H9 (cell line): ENCODE results near the gene KCNMB2. TPM values are rescaled to one million over a fixed set of nuclear protein-coding genes. Genes with fewer than 3 reads are reported as not detected.

Source experiments
- DNase-seq: peaks from one replicate; pipeline ENCODE4 v3.0.0-alpha.2; 2017
- H2AFZ ChIP-seq: one replicate; pipeline ENCODE4 v1.6.1; 2013; ENCODE audit warnings: mild to moderate bottlenecking, low read length, control low read depth, moderate library complexity
- H2AK5ac ChIP-seq: 2 replicates; pipeline ENCODE4 v1.6.1; 2013; ENCODE audit warnings: low read length, control low read depth, mixed read lengths; ENCODE audit not compliant: insufficient read length
- H2BK120ac ChIP-seq: one replicate; pipeline ENCODE4 v1.6.1; 2013; ENCODE audit warnings: low read depth, mild to moderate bottlenecking, low read length, control low read depth, inconsistent platforms; ENCODE audit not compliant: poor library complexity, severe bottlenecking
- H2BK12ac ChIP-seq: 2 replicates; pipeline ENCODE4 v1.6.1; 2013; ENCODE audit warnings: low read length, control low read depth, mixed read lengths, low read depth; ENCODE audit not compliant: insufficient read length
- H2BK15ac ChIP-seq: 2 replicates; pipeline ENCODE4 v1.6.1; 2013; ENCODE audit warnings: low read depth, low read length, control low read depth
- H2BK20ac ChIP-seq: one replicate; pipeline ENCODE4 v1.6.1; 2013; ENCODE audit warnings: low read depth, mild to moderate bottlenecking, low read length, control low read depth, inconsistent platforms; ENCODE audit not compliant: poor library complexity, severe bottlenecking
- H2BK5ac ChIP-seq: 2 replicates; pipeline ENCODE4 v1.6.1; 2013; ENCODE audit warnings: low read length, control low read depth, mixed read lengths; ENCODE audit not compliant: insufficient read length
- H3K14ac ChIP-seq: 2 replicates; pipeline ENCODE4 v1.6.1; 2013; ENCODE audit warnings: low read length, control low read depth; ENCODE audit not compliant: insufficient read depth
- H3K18ac ChIP-seq: 2 replicates; pipeline ENCODE4 v1.6.1; 2013; ENCODE audit warnings: low read depth, mild to moderate bottlenecking, mixed read lengths, low read length, control low read depth; ENCODE audit not compliant: insufficient read length
- H3K23ac ChIP-seq: 2 replicates; pipeline ENCODE4 v1.6.1; 2013; ENCODE audit warnings: low read length, control low read depth, mixed read lengths, low read depth; ENCODE audit not compliant: insufficient read length
- H3K23me2 ChIP-seq: 2 replicates; pipeline ENCODE4 v1.6.1; 2013; ENCODE audit warnings: low read depth, mild to moderate bottlenecking, mixed read lengths, low read length, control low read depth; ENCODE audit not compliant: insufficient read length, poor library complexity, severe bottlenecking
- H3K27ac ChIP-seq: 2 replicates; pipeline ENCODE4 v1.5.1; 2013; ENCODE audit warnings: low read length, control low read depth, mixed read lengths, low read depth; ENCODE audit not compliant: insufficient read length
- H3K27me3 ChIP-seq: 2 replicates; pipeline ENCODE4 v1.6.1; 2013; ENCODE audit warnings: low read length, control low read depth, inconsistent platforms; ENCODE audit not compliant: insufficient read depth
- H3K4ac ChIP-seq: 2 replicates; pipeline ENCODE4 v1.6.1; 2013; ENCODE audit warnings: low read depth, mild to moderate bottlenecking, control low read depth, inconsistent platforms, low read length, moderate library complexity
- H3K4me1 ChIP-seq: 2 replicates; pipeline ENCODE4 v1.6.1; 2013; ENCODE audit warnings: low read length, control low read depth, inconsistent platforms; ENCODE audit not compliant: insufficient read depth
- H3K4me2 ChIP-seq: 2 replicates; pipeline ENCODE4 v1.6.1; 2013; ENCODE audit warnings: low read length, control low read depth, mixed read lengths; ENCODE audit not compliant: insufficient read length, insufficient read depth
- H3K56ac ChIP-seq: 2 replicates; pipeline ENCODE4 v1.6.1; 2013; ENCODE audit warnings: low read depth, mild to moderate bottlenecking, mixed read lengths, low read length, control low read depth; ENCODE audit not compliant: insufficient read length
- H3K79me1 ChIP-seq: 2 replicates; pipeline ENCODE4 v1.6.1; 2013; ENCODE audit warnings: low read depth, mild to moderate bottlenecking, moderate library complexity, low read length, control low read depth, inconsistent platforms; ENCODE audit not compliant: insufficient read depth, poor library complexity, severe bottlenecking
- H3K79me2 ChIP-seq: 2 replicates; pipeline ENCODE4 v1.6.1; 2013; ENCODE audit warnings: low read length, control low read depth, inconsistent platforms; ENCODE audit not compliant: insufficient read depth
- H3K9ac ChIP-seq: 2 replicates; pipeline ENCODE4 v1.6.1; 2013; ENCODE audit warnings: low read length, control low read depth, mixed read lengths; ENCODE audit not compliant: insufficient read length; ENCODE audit errors: extremely low read depth
- H3K9me3 ChIP-seq: one replicate; pipeline ENCODE4 v1.6.1; 2013; ENCODE audit warnings: low read depth, low read length, inconsistent platforms; ENCODE audit not compliant: control insufficient read depth
- H3T11ph ChIP-seq: one replicate; pipeline ENCODE4 v1.6.1; 2013; ENCODE audit warnings: mild to moderate bottlenecking, low read length, control low read depth, inconsistent platforms
- H4K20me1 ChIP-seq: one replicate; pipeline ENCODE4 v1.6.1; 2013; ENCODE audit not compliant: control insufficient read depth, insufficient read length, insufficient read depth
- H4K5ac ChIP-seq: 2 replicates; pipeline ENCODE4 v1.6.1; 2013; ENCODE audit warnings: low read depth, mild to moderate bottlenecking, mixed read lengths, low read length, control low read depth; ENCODE audit not compliant: insufficient read length
- H4K8ac ChIP-seq: replicated peaks from 2 replicates; pipeline ENCODE4 v1.6.1; 2013; ENCODE audit warnings: low read length, control low read depth, mixed read lengths, low read depth; ENCODE audit not compliant: insufficient read length
- H4K91ac ChIP-seq: 2 replicates; pipeline ENCODE4 v1.6.1; 2013; ENCODE audit warnings: low read depth, mild to moderate bottlenecking, moderate library complexity, mixed read lengths, low read length, control low read depth; ENCODE audit not compliant: insufficient read length
- H3K27ac Mint-ChIP-seq, 3 experiments: 2 replicates in 2 of 3; 3 replicates in 1 of 3; pipeline ENCODE4 v1.8.0; 2020 to 2021; ENCODE audit warnings: mixed read lengths in 3 of 3, mild to moderate bottlenecking in 1 of 3, moderate library complexity in 1 of 3
- H3K27me3 Mint-ChIP-seq: 2 replicates; pipeline ENCODE4 v1.8.0; 2021; ENCODE audit warnings: low read depth, mild to moderate bottlenecking, moderate library complexity, mixed read lengths
- H3K36me3 Mint-ChIP-seq, 3 experiments: 2 replicates in 2 of 3; 3 replicates in 1 of 3; pipeline ENCODE4 v1.8.0; 2020 to 2021; ENCODE audit warnings: low read depth in 3 of 3, mixed read lengths in 3 of 3; ENCODE audit not compliant: insufficient read depth in 1 of 3
- H3K4me1 Mint-ChIP-seq, 2 experiments: 2 replicates each; pipeline ENCODE4 v1.8.0; 2020; ENCODE audit warnings: mixed read lengths in 2 of 2
- H3K4me3 Mint-ChIP-seq, 2 experiments: 2 replicates in 1 of 2; 3 replicates in 1 of 2; pipeline ENCODE4 v1.8.0; 2020 to 2021; ENCODE audit warnings: mild to moderate bottlenecking in 2 of 2, mixed read lengths in 2 of 2, moderate library complexity in 1 of 2
- H3K9me3 Mint-ChIP-seq, 2 experiments: 2 replicates in 1 of 2; 3 replicates in 1 of 2; pipeline ENCODE4 v1.8.0; 2020; ENCODE audit warnings: mild to moderate bottlenecking in 2 of 2, mixed read lengths in 2 of 2, moderate library complexity in 1 of 2
- CTCF ChIP-seq: fragments of 200-600 bp; sonication (generic); conservative IDR thresholded peaks from 3 replicates; pipeline ENCODE4 v1.8.0; 2021; ENCODE audit warnings: antibody characterized with exemption, mild to moderate bottlenecking
- WGBS: extraction: QIAGEN DNeasy Blood & Tissue Kit; methylation state at CpG from one replicate; pipeline ENCODE4 v1.1.7; 2013; ENCODE audit warnings: missing lambda C conversion rate, low lambda C conversion rate, mixed read lengths; ENCODE audit not compliant: insufficient read length; ENCODE audit errors: extremely low coverage; 5-methylcytosine and 5-hydroxymethylcytosine counted together
- total RNA-seq: library from RNA; stranded (reverse); gene quantifications from 2 replicates; pipeline ENCODE4 v1.2.1, GENCODE V29; 2021

Gene KCNMB2
- total RNA-seq, 1 experiment from 2014 or later: not detected

GRCh38 chr3:178771511-178771910 lies 235.3 kb downstream of the KCNMB2 start:
- Histone ChIP-seq H4K8ac (no peak overlapping the region), H2BK5ac (no peak overlapping the region), H2BK120ac (no peak overlapping the region), H2BK15ac (no peak overlapping the region), H4K5ac (no peak overlapping the region), H3K79me1 (no peaks in the 10 kb centered on the region), H4K20me1 (no peaks in the 10 kb centered on the region), H3K18ac (no peak overlapping the region), H3K23ac (no peak overlapping the region), H3K79me2 (no peaks in the 10 kb centered on the region), H2BK12ac (no peak overlapping the region), H3T11ph (no peak overlapping the region), H3K14ac (no peak overlapping the region), H3K4ac (no peak overlapping the region), H3K9me3 (no peaks in the 10 kb centered on the region), H3K23me2 (no peaks in the 10 kb centered on the region), H2AFZ (no peak overlapping the region), H3K56ac (no peak overlapping the region), H4K91ac (no peak overlapping the region), H3K9ac (no peak overlapping the region), H2AK5ac (no peak overlapping the region), H2BK20ac (no peak overlapping the region), H3K27me3 (no peaks in the 10 kb centered on the region), H3K4me1 (no peaks in the 10 kb centered on the region), H3K4me2 (no peak overlapping the region), H3K27ac (no peak overlapping the region)
- Mint-ChIP-seq H3K27me3 (no peaks in the 10 kb centered on the region), H3K36me3 (no peaks in the 10 kb centered on the region), H3K4me1 (peaks cover 11 to 16% of the 10 kb centered on the region in 2 experiments), H3K9me3 (no peaks in the 10 kb centered on the region), H3K27ac (no peak overlapping the region), H3K4me3 (no peak overlapping the region)
- no CpG with 5 or more reads among the region's 3 CpGs for WGBS
- no peak for TF ChIP-seq CTCF
- DNase-seq: no peak
